HFF-Myc (cell line): ENCODE measurements around the gene SGPP2.

ENCODE experiments used
- DNase-seq: peaks from one replicate; pipeline ENCODE4 v3.0.0-alpha.2; 2011; ENCODE audit warnings: low read depth; ENCODE audit errors: extremely low read depth
- H3K4me3 ChIP-seq: replicated peaks from 2 replicates; pipeline ENCODE4 v1.5.1; 2011; ENCODE audit warnings: low read depth, mild to moderate bottlenecking, control low read depth, low read length
- CTCF ChIP-seq: IDR thresholded peaks from 2 replicates; pipeline ENCODE4 v1.5.1; 2012; ENCODE audit warnings: mild to moderate bottlenecking, low read depth, low read length, control low read depth; ENCODE audit errors: missing control alignments

SGPP2 gene

GRCh38 chr2:222413295-222413911 lies 10.9 kb upstream of the SGPP2 start:
- no peak for TF ChIP-seq CTCF
- DNase-seq = no peak

GRCh38 chr2:222418739-222419138 lies 5.6 kb upstream of the SGPP2 start:
- no peak for DNase-seq
- TF ChIP-seq CTCF = no peak
- no peak overlapping the region for H3K4me3 ChIP-seq

More at GRCh38 chr2:222413295-222413911, 10.9 kb upstream of the SGPP2 start:
- no peak overlapping the region for H3K4me3 ChIP-seq

DNA sequence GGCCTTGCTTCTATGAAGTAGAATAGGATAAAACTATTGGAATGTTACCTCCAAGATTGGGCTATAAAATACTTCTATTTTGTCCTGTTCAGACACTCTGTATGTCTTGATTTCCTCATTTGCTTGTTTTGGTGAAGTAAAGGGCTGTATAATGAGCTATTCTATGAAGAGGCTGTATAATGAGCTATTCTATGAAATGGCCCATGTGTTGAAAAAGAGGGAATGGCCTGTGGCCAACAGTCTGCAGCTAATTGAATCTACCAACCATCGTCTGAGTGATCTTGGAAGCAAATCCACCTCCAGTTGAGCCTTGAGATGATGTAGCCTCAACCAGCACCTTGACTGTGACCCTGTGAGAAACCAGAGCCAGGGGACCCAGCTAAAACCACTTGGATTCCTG lies 3.8 kb upstream of the SGPP2 start:
- no peak for DNase-seq
- no peak for TF ChIP-seq CTCF
- no peak overlapping the region for H3K4me3 ChIP-seq

- DNase-seq = no peak
- TF ChIP-seq CTCF = no peak
- no peak overlapping the region for H3K4me3 ChIP-seq
Measured at GRCh38 chr2:222421626-222422025, 2.7 kb upstream of the SGPP2 start.

- no peak overlapping the region for H3K4me3 ChIP-seq
- TF ChIP-seq CTCF = no peak
- no peak for DNase-seq
Measured at GRCh38 chr2:222423186-222423585, 1.2 kb upstream of the SGPP2 start.

DNA sequence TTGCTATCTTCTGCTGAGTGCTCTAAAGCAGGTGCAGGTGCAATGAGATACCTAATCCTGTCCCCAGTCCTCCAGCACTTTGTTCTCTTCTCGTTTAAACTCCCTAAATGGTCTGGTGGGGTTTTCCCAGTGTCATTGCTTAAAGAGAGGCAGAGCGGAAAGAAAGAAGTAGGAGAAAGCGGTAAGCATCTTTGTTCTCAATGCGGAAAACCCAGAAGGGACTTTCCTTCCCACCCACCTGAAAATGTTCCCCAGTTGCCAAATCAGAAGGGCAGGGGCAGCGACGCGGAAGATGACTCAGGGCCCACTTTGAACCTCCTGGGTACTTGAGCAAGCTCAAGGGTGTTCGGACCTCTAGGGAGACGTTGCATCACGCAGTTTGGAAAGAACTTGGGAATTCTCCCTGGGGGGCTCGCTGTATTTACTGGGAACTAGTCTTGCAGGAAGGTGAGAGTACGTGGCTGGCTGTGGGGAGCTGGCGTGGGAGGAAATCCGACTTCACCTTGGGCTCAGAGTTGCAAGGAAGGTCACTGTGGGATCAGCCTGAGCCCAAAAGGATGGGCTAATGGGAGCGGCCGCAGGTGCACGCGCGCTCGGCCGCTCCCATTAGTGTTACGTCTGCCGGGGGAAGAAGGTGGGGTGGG lies 589 bp upstream of the SGPP2 start:
- H3K4me3 ChIP-seq = no peak overlapping the region
- TF ChIP-seq CTCF = no peak
- no peak for DNase-seq
